Fibroblast of lung (primary cell): ENCODE measurements around the gene SLX4. TPM values are rescaled to one million over a fixed set of nuclear protein-coding genes. Genes with fewer than 3 reads are reported as not detected.

Experiments
- DNase-seq, 2 donors: peaks; one replicate each; pipeline versions ENCODE4 v3.0.0 to v3.0.0-alpha.2; 2010; ENCODE audit warnings: low read depth in 2 of 2
- H2AFZ ChIP-seq: 2 replicates; pipeline ENCODE4 v1.5.1; 2012; ENCODE audit warnings: low read length, control low read depth, inconsistent platforms
- H3K27ac ChIP-seq: 2 replicates; pipeline ENCODE4 v1.5.1; 2011; ENCODE audit warnings: low read length, control low read depth; ENCODE audit not compliant: insufficient read depth
- H3K27me3 ChIP-seq: 2 replicates; pipeline ENCODE4 v1.5.1; 2011; ENCODE audit warnings: mild to moderate bottlenecking, low read length; ENCODE audit not compliant: control insufficient read depth, insufficient read depth
- H3K36me3 ChIP-seq: 2 replicates; pipeline ENCODE4 v1.5.1; 2011; ENCODE audit warnings: low read length; ENCODE audit not compliant: control insufficient read depth, insufficient read depth
- H3K4me1 ChIP-seq: 2 replicates; pipeline ENCODE4 v1.5.1; 2011; ENCODE audit warnings: low read length; ENCODE audit not compliant: control insufficient read depth, insufficient read depth; ENCODE audit errors: extremely low read depth
- H3K4me2 ChIP-seq: 2 replicates; pipeline ENCODE4 v1.5.1; 2011; ENCODE audit warnings: low read length, control low read depth; ENCODE audit not compliant: insufficient read depth; ENCODE audit errors: extremely low read depth
- H3K4me3 ChIP-seq, 4 experiments: fragments of 200-600 bp in 1 of 4; sonication (generic) in 1 of 4; replicated peaks in 1 of 4; 2 replicates each; pipeline ENCODE4 v1.5.1; 2011 to 2016; ENCODE audit warnings: low read length in 4 of 4, low read depth in 3 of 4, mild to moderate bottlenecking in 3 of 4, control low read depth in 2 of 4, inconsistent platforms in 1 of 4, mixed read lengths in 1 of 4; ENCODE audit not compliant: insufficient read depth in 1 of 4; ENCODE audit errors: control extremely low read depth in 1 of 4
- H3K79me2 ChIP-seq: 2 replicates; pipeline ENCODE4 v1.5.1; 2012; ENCODE audit warnings: mild to moderate bottlenecking, low read length, inconsistent platforms; ENCODE audit not compliant: control insufficient read depth, insufficient read depth
- H3K9ac ChIP-seq: 2 replicates; pipeline ENCODE4 v1.5.1; 2011; ENCODE audit warnings: mild to moderate bottlenecking, low read length, control low read depth; ENCODE audit not compliant: insufficient read depth
- H3K9me3 ChIP-seq: 2 replicates; pipeline ENCODE4 v1.5.1; 2012; ENCODE audit warnings: low read depth, low read length; ENCODE audit not compliant: control insufficient read depth, insufficient read depth
- H4K20me1 ChIP-seq: 2 replicates; pipeline ENCODE4 v1.5.1; 2011; ENCODE audit warnings: low read length; ENCODE audit not compliant: control insufficient read depth, insufficient read depth; ENCODE audit errors: extremely low read depth
- CTCF ChIP-seq, 2 donors: IDR thresholded peaks in 1 of 2; conservative IDR thresholded peaks in 1 of 2; 1 replicate in 1 of 2; 2 replicates in 1 of 2; pipeline ENCODE4 v1.5.1; 2011 to 2012; ENCODE audit warnings: low read length in 2 of 2, control low read depth in 1 of 2, inconsistent platforms in 1 of 2, low read depth in 1 of 2, mild to moderate bottlenecking in 1 of 2
- EZH2 ChIP-seq: IDR thresholded peaks from 2 replicates; pipeline ENCODE4 v1.5.1; 2012; ENCODE audit warnings: low read length, control low read depth, mild to moderate bottlenecking; ENCODE audit errors: missing control alignments
- polyA plus RNA-seq, 2 donors: library from polyadenylated mRNA; depleted of rRNA in 1 of 2; stranded (reverse) in 1 of 2; unstranded in 1 of 2; fragments of >200 nt; gene quantifications; 2 replicates each; pipeline ENCODE4 v1.2.1, GENCODE V29; 2011 to 2012; ENCODE audit warnings: missing spikeins in 1 of 2
- total RNA-seq: library from RNA; depleted of rRNA; stranded (reverse); fragments of >200 nt; gene quantifications from 2 replicates; pipeline ENCODE4 v1.2.1, GENCODE V29; 2014

SLX4 gene
- total and polyA plus RNA-seq, 2 donors (not counting 1 experiment from before 2014, with no cell fraction given) = 0.81 to 4.0 TPM

- DNase-seq = no peak
- Histone ChIP-seq H3K9me3 (no peaks in the 10 kb centered on the region), H3K4me3 (no peak overlapping the region), H3K4me1 (no peaks in the 10 kb centered on the region), H3K27ac (no peak overlapping the region), H3K36me3 (no peaks in the 10 kb centered on the region), H3K79me2 (no peaks in the 10 kb centered on the region), H3K27me3 (no peaks in the 10 kb centered on the region), H3K9ac (no peak overlapping the region), H3K4me2 (no peak overlapping the region), H4K20me1 (no peaks in the 10 kb centered on the region), H2AFZ (no peak overlapping the region)
- TF ChIP-seq CTCF (conservative IDR thresholded peaks at IDR 0.05 in 1 of 2, IDR thresholded peaks at IDR 0.05 in 1 of 2; ENCODE audit: low read depth in 1 of 2, low read length in 2 of 2) (no peak), EZH2 (no peak)
These were observed 63.0 kb downstream of the SLX4 start for GRCh38 chr16:3548445-3548844.

DNA sequence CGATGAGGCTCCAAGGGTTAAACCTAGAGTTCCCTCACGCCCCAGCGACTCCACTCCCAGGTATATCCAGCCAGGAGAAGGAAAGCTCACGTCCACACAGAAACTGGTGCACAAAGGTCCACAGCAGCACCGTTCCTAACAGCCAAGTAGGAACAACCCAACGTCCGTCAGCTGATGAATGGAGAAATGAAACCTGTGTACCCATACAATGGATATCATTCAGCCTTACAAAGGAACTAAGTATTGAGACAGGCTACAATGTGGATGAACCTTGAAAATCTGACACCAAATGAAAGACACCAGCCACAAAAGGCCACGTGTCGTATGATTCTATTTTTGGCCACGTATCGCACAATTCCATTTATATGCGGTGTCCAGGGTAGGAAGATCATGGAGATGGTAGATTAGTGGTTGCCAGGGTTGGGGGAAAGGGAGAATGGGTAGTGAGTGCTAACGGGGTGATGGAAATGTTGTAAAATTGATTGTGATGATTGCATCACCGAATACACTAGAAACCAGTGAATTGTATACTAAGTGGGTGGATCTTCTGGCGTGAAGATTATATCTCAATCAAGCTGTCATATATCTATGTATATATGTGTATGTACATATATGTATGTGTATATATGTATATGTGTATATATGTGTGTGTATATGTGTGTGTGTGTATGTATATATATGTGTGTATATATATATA is 64.3 kb downstream of the SLX4 start:
- no peaks in the 10 kb centered on the region for H3K27me3 ChIP-seq
- H3K79me2 ChIP-seq = no peaks in the 10 kb centered on the region
- TF ChIP-seq EZH2 (no peak), CTCF (conservative IDR thresholded peaks at IDR 0.05 in 1 of 2, IDR thresholded peaks at IDR 0.05 in 1 of 2; ENCODE audit: low read depth in 1 of 2, low read length in 2 of 2) (no peak)
- H4K20me1 ChIP-seq = no peaks in the 10 kb centered on the region
- H3K4me3 ChIP-seq = no peak overlapping the region
- H3K4me1 ChIP-seq = no peaks in the 10 kb centered on the region
- H3K27ac ChIP-seq = no peak overlapping the region
- no peaks in the 10 kb centered on the region for H3K9me3 ChIP-seq
- H3K4me2 ChIP-seq = no peak overlapping the region
- no peaks in the 10 kb centered on the region for H3K36me3 ChIP-seq
- no peak for DNase-seq
- no peak overlapping the region for H2AFZ ChIP-seq
- H3K9ac ChIP-seq = no peak overlapping the region

- Histone ChIP-seq H3K4me1 (no peaks in the 10 kb centered on the region), H2AFZ (no peak overlapping the region), H3K27me3 (no peaks in the 10 kb centered on the region), H3K27ac (no peak overlapping the region), H3K36me3 (no peaks in the 10 kb centered on the region), H3K4me2 (no peak overlapping the region), H3K79me2 (no peaks in the 10 kb centered on the region), H3K4me3 (no peak overlapping the region), H3K9me3 (no peaks in the 10 kb centered on the region), H3K9ac (no peak overlapping the region), H4K20me1 (no peaks in the 10 kb centered on the region)
- TF ChIP-seq CTCF (conservative IDR thresholded peaks at IDR 0.05 in 1 of 2, IDR thresholded peaks at IDR 0.05 in 1 of 2; ENCODE audit: low read depth in 1 of 2, low read length in 2 of 2) (no peak), EZH2 (no peak)
- no peak for DNase-seq
These were observed 68.6 kb downstream of the SLX4 start for GRCh38 chr16:3542601-3543373.
